Nephron progenitor cell (in vitro differentiated cells): ENCODE data around the gene ACTL7B.
A peak's percentile ranks its signal among the peaks of the same experiment; 100 is the strongest.
"Not testable (repeated sequence)": the region's sequence is repeated elsewhere in the genome, so short reads cannot be mapped to it uniquely, and the experiment has no call there.

Experiments
- DNase-seq: peaks from one replicate; pipeline ENCODE4 v3.0.0; 2021
- H3K27ac Mint-ChIP-seq: 2 replicates; pipeline ENCODE4 v1.8.0; 2021; ENCODE audit warnings: mild to moderate bottlenecking, moderate library complexity, mixed read lengths
- H3K27me3 Mint-ChIP-seq: 2 replicates; pipeline ENCODE4 v1.8.0; 2021; ENCODE audit warnings: mild to moderate bottlenecking, low read depth, mixed read lengths; ENCODE audit not compliant: poor library complexity
- H3K36me3 Mint-ChIP-seq: 2 replicates; pipeline ENCODE4 v1.8.0; 2021; ENCODE audit warnings: low read depth, mixed read lengths
- H3K4me1 Mint-ChIP-seq: 2 replicates; pipeline ENCODE4 v1.8.0; 2021; ENCODE audit warnings: mixed read lengths
- H3K4me3 Mint-ChIP-seq: 2 replicates; pipeline ENCODE4 v1.8.0; 2021; ENCODE audit warnings: mild to moderate bottlenecking, moderate library complexity, mixed read lengths
- H3K9me3 Mint-ChIP-seq: 2 replicates; pipeline ENCODE4 v1.8.0; 2021; ENCODE audit warnings: mild to moderate bottlenecking, moderate library complexity, mixed read lengths
- CTCF ChIP-seq: fragments of 200-600 bp; sonication (generic); IDR thresholded peaks from 2 replicates; pipeline ENCODE4 v1.5.0; 2021; ENCODE audit warnings: antibody characterized with exemption

The ACTL7B gene

GRCh38 chr9:108855888-108856287, at the start of gene ACTL7B:
TSS of gene ACTL7B (minus strand) at chr9:108855986. CDS start at chr9:108855930, 56 bp downstream.
- no peaks in the 10 kb centered on the region for H3K9me3 Mint-ChIP-seq
- peaks cover 32% of the 10 kb centered on the region for H3K4me1 Mint-ChIP-seq
- no peaks in the 10 kb centered on the region for H3K36me3 Mint-ChIP-seq
- no peak for DNase-seq
- H3K27ac Mint-ChIP-seq: no peak within 1 kb of the TSS
- no peak for TF ChIP-seq CTCF
- peaks cover 3% of the 10 kb centered on the region for H3K27me3 Mint-ChIP-seq
- no peak within 1 kb of the TSS for H3K4me3 Mint-ChIP-seq

GRCh38 chr9:108905494-108905893, 49.7 kb upstream of the ACTL7B start:
- no peak for DNase-seq
- H3K27me3 Mint-ChIP-seq: no peaks in the 10 kb centered on the region
- no peaks in the 10 kb centered on the region for H3K4me1 Mint-ChIP-seq
- H3K9me3 Mint-ChIP-seq: no peaks in the 10 kb centered on the region
- no peak for TF ChIP-seq CTCF
- no peak overlapping the region for H3K4me3 Mint-ChIP-seq
- peaks cover 58% of the 10 kb centered on the region for H3K36me3 Mint-ChIP-seq
- no peak overlapping the region for H3K27ac Mint-ChIP-seq

GRCh38 chr9:108904161-108904560, 48.4 kb upstream of the ACTL7B start:
- DNase-seq: no peak
- no peak for TF ChIP-seq CTCF
- H3K4me1 Mint-ChIP-seq: no peaks in the 10 kb centered on the region
- no peak overlapping the region for H3K27ac Mint-ChIP-seq
- no peaks in the 10 kb centered on the region for H3K9me3 Mint-ChIP-seq
- H3K27me3 Mint-ChIP-seq: no peaks in the 10 kb centered on the region
- no peak overlapping the region for H3K4me3 Mint-ChIP-seq
- H3K36me3 Mint-ChIP-seq: peaks cover 57% of the 10 kb centered on the region

GRCh38 chr9:108903420-108904103, 47.8 kb upstream of the ACTL7B start:
- no peak for DNase-seq
- Mint-ChIP-seq H3K9me3 (no peaks in the 10 kb centered on the region), H3K27ac (no peak overlapping the region), H3K36me3 (peaks cover 57% of the 10 kb centered on the region), H3K27me3 (no peaks in the 10 kb centered on the region), H3K4me1 (no peaks in the 10 kb centered on the region), H3K4me3 (no peak overlapping the region)
- TF ChIP-seq CTCF: no peak

- Mint-ChIP-seq H3K27ac (peak overlapping the region; percentile 26), H3K4me3 (no peak overlapping the region), H3K4me1 (no peaks in the 10 kb centered on the region), H3K36me3 (peaks cover 67% of the 10 kb centered on the region), H3K9me3 (no peaks in the 10 kb centered on the region), H3K27me3 (no peaks in the 10 kb centered on the region)
- TF ChIP-seq CTCF: no peak
- no peak for DNase-seq
Observed at GRCh38 chr9:108900176-108900575, 44.4 kb upstream of the ACTL7B start.

GRCh38 chr9:108899023-108899695, 43.4 kb upstream of the ACTL7B start:
- H3K4me3 Mint-ChIP-seq, H3K27me3 Mint-ChIP-seq, H3K4me1 Mint-ChIP-seq, H3K27ac Mint-ChIP-seq, H3K9me3 Mint-ChIP-seq, DNase-seq: not testable (repeated sequence)
- peaks cover 69% of the 10 kb centered on the region for H3K36me3 Mint-ChIP-seq
